Neural cell (in vitro differentiated cells): ENCODE data around the gene SH3PXD2A. TPM values are rescaled to one million over a fixed set of nuclear protein-coding genes. Genes with fewer than 3 reads are reported as not detected.
"Not testable (repeated sequence)": the region's sequence is repeated elsewhere in the genome, so short reads cannot be mapped to it uniquely, and the experiment has no call there.

Source experiments
- H2AFZ ChIP-seq: fragments of 200-600, 300-800 bp; sonication (generic), shearing (Covaris generic); 2 replicates; pipeline ENCODE4 v1.6.0; 2014; ENCODE audit warnings: low read depth, mild to moderate bottlenecking, antibody characterized with exemption, low read length, moderate library complexity
- H3F3A ChIP-seq: fragments of 200-600 bp; shearing (Covaris generic); 2 replicates; pipeline ENCODE4 v1.6.1; 2016; ENCODE audit warnings: mild to moderate bottlenecking, moderate library complexity, mixed read lengths, antibody characterized with exemption, low read length; ENCODE audit not compliant: insufficient read depth, poor library complexity, severe bottlenecking
- H3K27ac ChIP-seq: fragments of 200-600, 300-800 bp; sonication (generic), shearing (Covaris generic); 2 replicates; pipeline ENCODE4 v1.5.1; 2014; ENCODE audit warnings: mild to moderate bottlenecking, low read length, moderate library complexity
- H3K27me3 ChIP-seq: fragments of 300-800, 200-600 bp; sonication (generic), shearing (Covaris generic); 2 replicates; pipeline ENCODE4 v1.6.0; 2014; ENCODE audit warnings: mild to moderate bottlenecking, low read depth, low read length, moderate library complexity; ENCODE audit not compliant: insufficient read depth
- H3K36me3 ChIP-seq: fragments of 300-800, 200-600 bp; sonication (generic), shearing (Covaris generic); 2 replicates; pipeline ENCODE4 v1.5.1; 2014; ENCODE audit warnings: mild to moderate bottlenecking, antibody characterized with exemption, low read length, moderate library complexity; ENCODE audit not compliant: insufficient read depth
- H3K4me2 ChIP-seq: fragments of 300-800, 200-600 bp; sonication (generic), shearing (Covaris generic); 2 replicates; pipeline ENCODE4 v1.6.0; 2014; ENCODE audit warnings: mild to moderate bottlenecking, low read length
- H3K4me3 ChIP-seq: fragments of 300-800, 200-600 bp; sonication (generic), shearing (Covaris generic); 2 replicates; pipeline ENCODE4 v1.5.1; 2014; ENCODE audit warnings: mild to moderate bottlenecking, low read length, moderate library complexity
- H3K79me2 ChIP-seq: fragments of 200-600 bp; shearing (Covaris generic); replicated peaks from 2 replicates; pipeline ENCODE4 v1.6.0; 2014; ENCODE audit warnings: mild to moderate bottlenecking, low read length, moderate library complexity; ENCODE audit not compliant: insufficient read depth
- H3K9ac ChIP-seq: fragments of 300-800, 200-600 bp; sonication (generic), shearing (Covaris generic); 2 replicates; pipeline ENCODE4 v1.6.1; 2016; ENCODE audit warnings: mild to moderate bottlenecking, low read length, mixed read lengths
- H3K9me2 ChIP-seq: fragments of 200-600 bp; shearing (Covaris generic); 2 replicates; pipeline ENCODE4 v1.6.1; 2016; ENCODE audit warnings: mild to moderate bottlenecking, low read length, mixed read lengths; ENCODE audit not compliant: insufficient read depth
- H3K9me3 ChIP-seq: fragments of 200-600, 300-800 bp; sonication (generic), shearing (Covaris generic); 2 replicates; pipeline ENCODE4 v1.6.1; 2016; ENCODE audit warnings: mild to moderate bottlenecking, mixed run types, low read length, moderate library complexity, mixed read lengths
- H4K20me1 ChIP-seq: fragments of 200-600 bp; shearing (Covaris generic); 2 replicates; pipeline ENCODE4 v1.6.1; 2016; ENCODE audit warnings: mild to moderate bottlenecking, mixed run types; ENCODE audit not compliant: insufficient read depth
- EP300 ChIP-seq: fragments of 450-650 bp; conservative IDR thresholded peaks from 2 replicates; pipeline ENCODE4 v1.6.1; 2014; ENCODE audit warnings: antibody characterized with exemption, mild to moderate bottlenecking, moderate library complexity; ENCODE audit not compliant: poor library complexity, severe bottlenecking
- EZH2 ChIP-seq: fragments of 200-600, 300-800 bp; shearing (Covaris generic), sonication (generic); IDR thresholded peaks from 2 replicates; pipeline ENCODE4 v1.6.1; 2014; ENCODE audit warnings: antibody characterized with exemption, low read length, borderline replicate concordance, mild to moderate bottlenecking; ENCODE audit not compliant: insufficient read depth, poor library complexity, severe bottlenecking
- MXI1 ChIP-seq: fragments of 450-650 bp; conservative IDR thresholded peaks from 2 replicates; pipeline ENCODE4 v1.6.1; 2014; ENCODE audit warnings: antibody characterized with exemption, mild to moderate bottlenecking; ENCODE audit not compliant: poor library complexity, severe bottlenecking
- POLR2AphosphoS5 ChIP-seq: IDR thresholded peaks from 2 replicates; pipeline ENCODE4 v1.6.1; 2012
- RAD21 ChIP-seq: fragments of 450-650 bp; conservative IDR thresholded peaks from 2 replicates; pipeline ENCODE4 v1.6.1; 2014; ENCODE audit warnings: antibody characterized with exemption, mild to moderate bottlenecking, moderate library complexity
- SMC3 ChIP-seq: fragments of 450-650 bp; conservative IDR thresholded peaks from 2 replicates; pipeline ENCODE4 v1.6.1; 2014; ENCODE audit warnings: antibody characterized with exemption, mild to moderate bottlenecking, moderate library complexity; ENCODE audit not compliant: poor library complexity
- TAF1 ChIP-seq: IDR thresholded peaks from 2 replicates; pipeline ENCODE4 v1.6.1; 2012; ENCODE audit warnings: low read depth
- polyA plus RNA-seq: library from polyadenylated mRNA; depleted of rRNA; stranded (reverse); fragments of >200 nt; gene quantifications from 2 replicates; pipeline ENCODE4 v1.2.3, GENCODE V29; 2014
- TF ChIP-seq, protein P1 (sequence below): IDR thresholded peaks from 2 replicates; pipeline ENCODE4 v1.6.1; 2012; ENCODE audit warnings: borderline replicate concordance
- TF ChIP-seq, protein P2 (sequence below): fragments of 450-650 bp; IDR thresholded peaks from 2 replicates; pipeline ENCODE4 v1.5.1; 2014; ENCODE audit warnings: antibody characterized with exemption, mild to moderate bottlenecking, moderate library complexity; ENCODE audit not compliant: poor library complexity, severe bottlenecking

The SH3PXD2A gene
- polyA plus RNA-seq, 1 donor from 2014 or later: 5.2 TPM

DNA sequence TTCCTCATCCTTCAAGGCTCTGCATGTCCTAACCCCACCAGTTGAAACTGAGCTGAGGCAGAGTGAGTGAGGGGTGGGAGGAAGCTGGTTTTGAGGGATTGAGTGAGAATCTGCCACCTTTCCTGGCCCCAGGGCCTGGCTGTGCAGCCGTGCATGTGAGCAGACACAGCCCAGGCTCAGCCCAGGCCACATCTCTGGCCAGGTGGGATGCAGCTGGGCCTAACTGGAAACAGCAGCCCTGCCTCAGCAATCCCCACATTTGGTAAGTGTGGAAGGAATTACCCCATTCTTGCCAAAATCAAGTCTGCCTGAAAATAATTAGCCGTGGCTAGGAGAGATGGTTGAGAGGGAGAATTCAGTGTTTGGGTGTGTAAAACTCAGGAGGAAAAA is 245.3 kb downstream of the SH3PXD2A start:
- H3K36me3 ChIP-seq: peaks cover 7% of the 10 kb centered on the region
- H3K9me2 ChIP-seq: no peaks in the 10 kb centered on the region
- no peaks in the 10 kb centered on the region for H4K20me1 ChIP-seq
- H3K4me3 ChIP-seq: no peak overlapping the region
- H3K79me2 ChIP-seq: no peaks in the 10 kb centered on the region
- TF ChIP-seq, protein P1, sequence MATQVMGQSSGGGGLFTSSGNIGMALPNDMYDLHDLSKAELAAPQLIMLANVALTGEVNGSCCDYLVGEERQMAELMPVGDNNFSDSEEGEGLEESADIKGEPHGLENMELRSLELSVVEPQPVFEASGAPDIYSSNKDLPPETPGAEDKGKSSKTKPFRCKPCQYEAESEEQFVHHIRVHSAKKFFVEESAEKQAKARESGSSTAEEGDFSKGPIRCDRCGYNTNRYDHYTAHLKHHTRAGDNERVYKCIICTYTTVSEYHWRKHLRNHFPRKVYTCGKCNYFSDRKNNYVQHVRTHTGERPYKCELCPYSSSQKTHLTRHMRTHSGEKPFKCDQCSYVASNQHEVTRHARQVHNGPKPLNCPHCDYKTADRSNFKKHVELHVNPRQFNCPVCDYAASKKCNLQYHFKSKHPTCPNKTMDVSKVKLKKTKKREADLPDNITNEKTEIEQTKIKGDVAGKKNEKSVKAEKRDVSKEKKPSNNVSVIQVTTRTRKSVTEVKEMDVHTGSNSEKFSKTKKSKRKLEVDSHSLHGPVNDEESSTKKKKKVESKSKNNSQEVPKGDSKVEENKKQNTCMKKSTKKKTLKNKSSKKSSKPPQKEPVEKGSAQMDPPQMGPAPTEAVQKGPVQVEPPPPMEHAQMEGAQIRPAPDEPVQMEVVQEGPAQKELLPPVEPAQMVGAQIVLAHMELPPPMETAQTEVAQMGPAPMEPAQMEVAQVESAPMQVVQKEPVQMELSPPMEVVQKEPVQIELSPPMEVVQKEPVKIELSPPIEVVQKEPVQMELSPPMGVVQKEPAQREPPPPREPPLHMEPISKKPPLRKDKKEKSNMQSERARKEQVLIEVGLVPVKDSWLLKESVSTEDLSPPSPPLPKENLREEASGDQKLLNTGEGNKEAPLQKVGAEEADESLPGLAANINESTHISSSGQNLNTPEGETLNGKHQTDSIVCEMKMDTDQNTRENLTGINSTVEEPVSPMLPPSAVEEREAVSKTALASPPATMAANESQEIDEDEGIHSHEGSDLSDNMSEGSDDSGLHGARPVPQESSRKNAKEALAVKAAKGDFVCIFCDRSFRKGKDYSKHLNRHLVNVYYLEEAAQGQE: no peak
- TF ChIP-seq, protein P2, sequence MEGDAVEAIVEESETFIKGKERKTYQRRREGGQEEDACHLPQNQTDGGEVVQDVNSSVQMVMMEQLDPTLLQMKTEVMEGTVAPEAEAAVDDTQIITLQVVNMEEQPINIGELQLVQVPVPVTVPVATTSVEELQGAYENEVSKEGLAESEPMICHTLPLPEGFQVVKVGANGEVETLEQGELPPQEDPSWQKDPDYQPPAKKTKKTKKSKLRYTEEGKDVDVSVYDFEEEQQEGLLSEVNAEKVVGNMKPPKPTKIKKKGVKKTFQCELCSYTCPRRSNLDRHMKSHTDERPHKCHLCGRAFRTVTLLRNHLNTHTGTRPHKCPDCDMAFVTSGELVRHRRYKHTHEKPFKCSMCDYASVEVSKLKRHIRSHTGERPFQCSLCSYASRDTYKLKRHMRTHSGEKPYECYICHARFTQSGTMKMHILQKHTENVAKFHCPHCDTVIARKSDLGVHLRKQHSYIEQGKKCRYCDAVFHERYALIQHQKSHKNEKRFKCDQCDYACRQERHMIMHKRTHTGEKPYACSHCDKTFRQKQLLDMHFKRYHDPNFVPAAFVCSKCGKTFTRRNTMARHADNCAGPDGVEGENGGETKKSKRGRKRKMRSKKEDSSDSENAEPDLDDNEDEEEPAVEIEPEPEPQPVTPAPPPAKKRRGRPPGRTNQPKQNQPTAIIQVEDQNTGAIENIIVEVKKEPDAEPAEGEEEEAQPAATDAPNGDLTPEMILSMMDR: no peak
- TF ChIP-seq EZH2 (no peak), SMC3 (no peak), POLR2AphosphoS5 (no peak), EP300 (no peak), MXI1 (no peak), TAF1 (no peak), RAD21 (no peak)
- no peak overlapping the region for H3K9ac ChIP-seq
- H3F3A ChIP-seq: no peaks in the 10 kb centered on the region
- H2AFZ ChIP-seq: no peak overlapping the region
- no peaks in the 10 kb centered on the region for H3K27me3 ChIP-seq
- H3K4me2 ChIP-seq: no peak overlapping the region
- H3K9me3 ChIP-seq: no peaks in the 10 kb centered on the region
- no peak overlapping the region for H3K27ac ChIP-seq

- Histone ChIP-seq H3K36me3 (peaks cover 12% of the 10 kb centered on the region), H4K20me1 (no peaks in the 10 kb centered on the region), H3K4me2 (no peak overlapping the region), H3K9me2 (no peaks in the 10 kb centered on the region), H3K4me3 (no peak overlapping the region), H2AFZ (no peak overlapping the region), H3F3A (no peaks in the 10 kb centered on the region), H3K79me2 (no peaks in the 10 kb centered on the region), H3K27ac (no peak overlapping the region), H3K9ac (no peak overlapping the region), H3K9me3 (no peaks in the 10 kb centered on the region), H3K27me3 (no peaks in the 10 kb centered on the region)
- TF ChIP-seq RAD21: no peak
Observed at GRCh38 chr10:103609231-103610082, 245.9 kb downstream of the SH3PXD2A start.

DNA sequence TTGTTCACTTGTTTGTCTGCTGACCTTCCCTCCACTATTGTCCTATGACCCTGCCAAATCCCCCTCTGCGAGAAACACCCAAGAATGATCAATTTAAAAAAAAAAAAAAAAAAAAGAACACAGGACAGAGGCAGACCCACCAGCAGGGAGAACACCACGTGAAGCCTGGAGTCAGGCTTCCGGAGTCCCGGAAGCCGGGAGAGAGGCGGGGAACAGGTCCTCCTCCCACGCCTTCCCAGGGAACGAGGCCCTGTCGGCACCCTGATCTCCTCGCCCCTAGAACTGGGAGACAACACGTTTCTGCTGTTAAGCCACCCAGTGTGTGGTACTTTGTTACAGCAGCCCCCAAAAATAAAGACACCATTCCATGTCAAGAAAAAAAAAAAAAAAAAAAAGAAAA is 247.3 kb downstream of the SH3PXD2A start:
- not testable (repeated sequence) for H3F3A ChIP-seq, H3K9me2 ChIP-seq, H3K27me3 ChIP-seq, H3K9me3 ChIP-seq, H4K20me1 ChIP-seq, H3K4me2 ChIP-seq, H2AFZ ChIP-seq, H3K79me2 ChIP-seq, H3K9ac ChIP-seq, H3K27ac ChIP-seq, H3K4me3 ChIP-seq
- peaks cover 12% of the 10 kb centered on the region for H3K36me3 ChIP-seq

GRCh38 chr10:103607051-103607450 is 248.3 kb downstream of the SH3PXD2A start:
- not testable (repeated sequence) for H2AFZ ChIP-seq, H3K4me2 ChIP-seq, H3K27ac ChIP-seq, H3K4me3 ChIP-seq, H3K9me2 ChIP-seq, H4K20me1 ChIP-seq, H3K27me3 ChIP-seq, H3F3A ChIP-seq, H3K9me3 ChIP-seq, H3K79me2 ChIP-seq, H3K9ac ChIP-seq
- peaks cover 12% of the 10 kb centered on the region for H3K36me3 ChIP-seq

- not testable (repeated sequence) for H3K27ac ChIP-seq, H3F3A ChIP-seq
- peaks cover 12% of the 10 kb centered on the region for H3K36me3 ChIP-seq
Observed at GRCh38 chr10:103606097-103606438, 249.3 kb downstream of the SH3PXD2A start.

More at GRCh38 chr10:103606097-103606438, 249.3 kb downstream of the SH3PXD2A start:
- H3K9ac ChIP-seq, H3K9me2 ChIP-seq, H3K4me2 ChIP-seq, H2AFZ ChIP-seq, H3K27me3 ChIP-seq, H3K9me3 ChIP-seq, H3K79me2 ChIP-seq, H4K20me1 ChIP-seq, H3K4me3 ChIP-seq: not testable (repeated sequence)
